ENCODE results near the gene NAA60. TPM values are rescaled to one million over a fixed set of nuclear protein-coding genes. Genes with fewer than 3 reads are reported as not detected.
"Not testable (repeated sequence)": the region's sequence is repeated elsewhere in the genome, so short reads cannot be mapped to it uniquely, and the experiment has no call there.

NAA60 gene
- total and polyA plus RNA-seq, 10 donors, result 27.2 to 85.9 (median 46.3) TPM

GRCh38 chr16:3520413-3520812 is 76.9 kb downstream of the NAA60 start:
- DNase-seq, result no peak
- 82 to 93% (median 88%) methylated on average over 4 of the region's 4 CpGs for WGBS, 5 donors
- intact Hi-C loops (cut with DNase I; ENCODE audit: low total_unique reads), result no loop called here
- no peak overlapping the region for H3K4me3 ChIP-seq
- peaks cover 0 to 94% (median 48%) of the 10 kb centered on the region in 6 donors for H3K36me3 ChIP-seq
- H3K9me3 ChIP-seq, result no peaks in the 10 kb centered on the region
- no peaks in the 10 kb centered on the region for H3K4me1 ChIP-seq
- no peaks in the 10 kb centered on the region for H3K27me3 ChIP-seq (replicated peaks in 1 of 7)
- no peak overlapping the region for H3K27ac ChIP-seq
- TF ChIP-seq POLR2A (IDR thresholded peaks at IDR 0.05), result no peak
- no peak for TF ChIP-seq POLR2AphosphoS5 (IDR thresholded peaks at IDR 0.05)

- Histone ChIP-seq H3K9me3 (no peaks in the 10 kb centered on the region), H3K27ac (no peak overlapping the region), H3K4me1 (no peaks in the 10 kb centered on the region), H3K36me3 (peaks cover 0 to 93% (median 44%) of the 10 kb centered on the region in 6 donors), H3K27me3 (replicated peaks in 1 of 7) (no peaks in the 10 kb centered on the region), H3K4me3 (no peak overlapping the region)
- TF ChIP-seq POLR2A (IDR thresholded peaks at IDR 0.05), result no peak
- intact Hi-C loops (cut with DNase I; ENCODE audit: low total_unique reads), result no loop called here
- no peak for DNase-seq
- 80 to 88% (median 86%) methylated on average over 8 of the region's 8 CpGs for WGBS, 5 donors
Observed at GRCh38 chr16:3520841-3521240, 77.4 kb downstream of the NAA60 start.

GRCh38 chr16:3523281-3523680 is 79.8 kb downstream of the NAA60 start:
- H3K9me3 ChIP-seq, result no peaks in the 10 kb centered on the region
- peaks cover 0 to 8% (median 2%) of the 10 kb centered on the region in 6 donors for H3K4me1 ChIP-seq
- H3K27ac ChIP-seq, result no peak overlapping the region
- TF ChIP-seq POLR2A (IDR thresholded peaks at IDR 0.05) (no peak), CTCF (IDR thresholded peaks at IDR 0.05 in 8 of 11, conservative IDR thresholded peaks at IDR 0.05 in 3 of 11) (no peak), POLR2AphosphoS5 (IDR thresholded peaks at IDR 0.05) (no peak)
- intact Hi-C loops (cut with DNase I; ENCODE audit: low total_unique reads), result no loop called here
- H3K4me3 ChIP-seq, result no peak overlapping the region
- H3K36me3 ChIP-seq, result peaks cover 0 to 85% (median 32%) of the 10 kb centered on the region in 6 donors
- no peak for DNase-seq
- H3K27me3 ChIP-seq (replicated peaks in 1 of 7), result no peaks in the 10 kb centered on the region
- WGBS, 5 donors, result 88 to 100% (median 96%) methylated on average over 3 of the region's 3 CpGs

GRCh38 chr16:3525951-3526350 is 82.5 kb downstream of the NAA60 start:
- intact Hi-C loops (cut with DNase I; ENCODE audit: low total_unique reads), result no loop called here
- no peak for TF ChIP-seq CTCF (IDR thresholded peaks at IDR 0.05 in 8 of 11, conservative IDR thresholded peaks at IDR 0.05 in 3 of 11)
- TF ChIP-seq POLR2A (IDR thresholded peaks at IDR 0.05), result no peak
- no peak for TF ChIP-seq POLR2AphosphoS5 (IDR thresholded peaks at IDR 0.05)
- no peak overlapping the region for H3K27ac ChIP-seq
- H3K27me3 ChIP-seq (replicated peaks in 1 of 7), result no peaks in the 10 kb centered on the region
- H3K9me3 ChIP-seq, result no peaks in the 10 kb centered on the region
- no peak overlapping the region for H3K4me3 ChIP-seq
- H3K4me1 ChIP-seq, result peaks cover 0 to 8% (median 2%) of the 10 kb centered on the region in 6 donors
- WGBS, 5 donors, result 68 to 95% (median 92%) methylated on average over 5 of the region's 5 CpGs
- DNase-seq, result no peak
- H3K36me3 ChIP-seq, result peaks cover 4 to 70% (median 24%) of the 10 kb centered on the region in 6 donors

GRCh38 chr16:3527216-3527829 is 83.8 kb downstream of the NAA60 start:
- H3K27ac ChIP-seq; intact Hi-C loops (cut with DNase I; ENCODE audit: low total_unique reads); H3K4me1 ChIP-seq; H3K9me3 ChIP-seq; H3K27me3 ChIP-seq (replicated peaks in 1 of 7); H3K4me3 ChIP-seq: not testable (repeated sequence)
- TF ChIP-seq POLR2AphosphoS5 (IDR thresholded peaks at IDR 0.05) (peak in 1 of 3 donors; percentile 15), CTCF (IDR thresholded peaks at IDR 0.05 in 8 of 11, conservative IDR thresholded peaks at IDR 0.05 in 3 of 11) (peak; percentile 42 to 81 (median 70))
- H3K36me3 ChIP-seq, result peaks cover 4 to 67% (median 27%) of the 10 kb centered on the region in 6 donors
- 53 to 65% (median 54%) methylated on average over 12 of the region's 12 CpGs for WGBS, 5 donors
- peak; percentile 89 for DNase-seq
